Measurements from ENCODE around the gene ZNF710.

The ZNF710 gene

DNA sequence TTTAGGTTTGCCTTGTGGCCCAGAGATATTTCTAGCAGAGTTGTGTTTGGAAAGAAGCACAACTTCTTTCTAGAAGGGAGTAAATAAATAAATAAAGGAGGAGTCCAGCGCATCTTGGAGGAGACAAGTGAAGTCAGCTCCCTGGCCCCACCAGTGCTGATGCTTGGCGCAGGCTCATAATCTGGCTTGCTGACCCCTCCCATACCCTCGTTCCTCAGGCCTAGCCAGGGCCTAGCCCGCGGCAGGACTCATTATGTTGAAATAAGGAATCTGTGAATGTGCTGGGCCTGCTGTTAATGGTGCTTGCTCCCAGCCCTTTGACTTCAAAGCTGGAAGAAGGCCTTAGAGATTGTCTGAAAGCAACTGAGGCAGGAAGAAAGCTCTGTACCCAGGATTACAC, 3.1 kb downstream of the ZNF710 start:
- peak overlapping the region; percentile 71 for H3K4me2 ChIP-seq (ENCODE audit: low read depth, low read length, poor library complexity, severe bottlenecking)

DNA sequence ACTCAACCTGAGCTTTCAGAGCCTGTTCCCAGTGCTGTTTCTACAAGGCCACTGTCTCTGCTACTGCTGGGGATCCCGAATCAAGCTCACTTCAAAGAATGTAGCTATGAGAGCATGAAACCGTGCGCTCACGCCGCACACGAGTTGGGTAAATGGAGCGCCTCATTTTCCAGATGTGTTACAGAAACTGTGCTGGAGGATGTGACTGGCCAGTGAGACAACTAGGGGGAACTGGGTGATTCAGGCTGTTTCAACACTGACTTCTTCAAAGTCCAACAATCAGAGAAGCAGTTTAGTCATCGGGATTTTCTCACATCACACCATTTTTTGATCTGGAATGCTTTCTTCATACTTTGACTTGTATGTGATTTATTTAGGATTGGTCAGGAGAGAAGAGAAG, 3.5 kb downstream of the ZNF710 start:
- no peaks in the 10 kb centered on the region for H3K9me3 ChIP-seq (ENCODE audit: insufficient read depth, low read depth, low read length)
- H3K9ac ChIP-seq (ENCODE audit: low read depth, low read length, poor library complexity, severe bottlenecking): peak overlapping the region; percentile 2
- H3K9me2 ChIP-seq (replicated peaks; ENCODE audit: low read depth, low read length): no peaks in the 10 kb centered on the region
- peak overlapping the region; percentile 71 for H3K4me2 ChIP-seq (ENCODE audit: low read depth, low read length, poor library complexity, severe bottlenecking)
- H3K36me3 ChIP-seq (ENCODE audit: insufficient read depth, low read length): no peaks in the 10 kb centered on the region
- H3K4me3 ChIP-seq (ENCODE audit: low read length, poor library complexity, severe bottlenecking): no peak overlapping the region
- peaks cover 60% of the 10 kb centered on the region; the same call in 1 of the 2 replicates for H3K79me2 ChIP-seq (ENCODE audit: insufficient read depth, low read length)
- peaks cover 19% of the 10 kb centered on the region for H4K20me1 ChIP-seq (ENCODE audit: insufficient read depth, low read length, poor library complexity, severe bottlenecking)
- TF ChIP-seq EZH2phosphoT487 (IDR thresholded peaks at IDR 0.05; ENCODE audit: borderline replicate concordance): no peak
- TF ChIP-seq, protein P1, sequence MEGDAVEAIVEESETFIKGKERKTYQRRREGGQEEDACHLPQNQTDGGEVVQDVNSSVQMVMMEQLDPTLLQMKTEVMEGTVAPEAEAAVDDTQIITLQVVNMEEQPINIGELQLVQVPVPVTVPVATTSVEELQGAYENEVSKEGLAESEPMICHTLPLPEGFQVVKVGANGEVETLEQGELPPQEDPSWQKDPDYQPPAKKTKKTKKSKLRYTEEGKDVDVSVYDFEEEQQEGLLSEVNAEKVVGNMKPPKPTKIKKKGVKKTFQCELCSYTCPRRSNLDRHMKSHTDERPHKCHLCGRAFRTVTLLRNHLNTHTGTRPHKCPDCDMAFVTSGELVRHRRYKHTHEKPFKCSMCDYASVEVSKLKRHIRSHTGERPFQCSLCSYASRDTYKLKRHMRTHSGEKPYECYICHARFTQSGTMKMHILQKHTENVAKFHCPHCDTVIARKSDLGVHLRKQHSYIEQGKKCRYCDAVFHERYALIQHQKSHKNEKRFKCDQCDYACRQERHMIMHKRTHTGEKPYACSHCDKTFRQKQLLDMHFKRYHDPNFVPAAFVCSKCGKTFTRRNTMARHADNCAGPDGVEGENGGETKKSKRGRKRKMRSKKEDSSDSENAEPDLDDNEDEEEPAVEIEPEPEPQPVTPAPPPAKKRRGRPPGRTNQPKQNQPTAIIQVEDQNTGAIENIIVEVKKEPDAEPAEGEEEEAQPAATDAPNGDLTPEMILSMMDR (conservative IDR thresholded peaks at IDR 0.05; ENCODE audit: low read length): no peak
- H3F3A ChIP-seq (ENCODE audit: low read depth): peaks cover 3% of the 10 kb centered on the region; the same call in 1 of the 2 replicates
- no peak overlapping the region for H2AFZ ChIP-seq (ENCODE audit: low read length)
- no peaks in the 10 kb centered on the region for H3K27me3 ChIP-seq (ENCODE audit: insufficient read depth, low read length, poor library complexity, severe bottlenecking)
- peaks cover 57% of the 10 kb centered on the region for H3K4me1 ChIP-seq (ENCODE audit: insufficient read depth, low read length, poor library complexity, severe bottlenecking)

More for the DNA sequence above, 3.1 kb downstream of the ZNF710 start:
- Histone ChIP-seq H3F3A (ENCODE audit: low read depth) (peaks cover 3% of the 10 kb centered on the region; the same call in 1 of the 2 replicates), H3K4me3 (ENCODE audit: low read length, poor library complexity, severe bottlenecking) (no peak overlapping the region), H3K9me3 (ENCODE audit: insufficient read depth, low read depth, low read length) (no peaks in the 10 kb centered on the region), H3K36me3 (ENCODE audit: insufficient read depth, low read length) (no peaks in the 10 kb centered on the region), H3K4me1 (ENCODE audit: insufficient read depth, low read length, poor library complexity, severe bottlenecking) (peaks cover 60% of the 10 kb centered on the region), H3K79me2 (ENCODE audit: insufficient read depth, low read length) (peaks cover 56% of the 10 kb centered on the region; the same call in 1 of the 2 replicates), H3K9me2 (replicated peaks; ENCODE audit: low read depth, low read length) (no peaks in the 10 kb centered on the region), H3K9ac (ENCODE audit: low read depth, low read length, poor library complexity, severe bottlenecking) (peak overlapping the region; percentile 52), H4K20me1 (ENCODE audit: insufficient read depth, low read length, poor library complexity, severe bottlenecking) (peaks cover 19% of the 10 kb centered on the region), H3K27me3 (ENCODE audit: insufficient read depth, low read length, poor library complexity, severe bottlenecking) (no peaks in the 10 kb centered on the region), H2AFZ (ENCODE audit: low read length) (no peak overlapping the region)
- TF ChIP-seq EZH2phosphoT487 (IDR thresholded peaks at IDR 0.05; ENCODE audit: borderline replicate concordance): no peak
- TF ChIP-seq, protein P1 (conservative IDR thresholded peaks at IDR 0.05; ENCODE audit: low read length): no peak

DNA sequence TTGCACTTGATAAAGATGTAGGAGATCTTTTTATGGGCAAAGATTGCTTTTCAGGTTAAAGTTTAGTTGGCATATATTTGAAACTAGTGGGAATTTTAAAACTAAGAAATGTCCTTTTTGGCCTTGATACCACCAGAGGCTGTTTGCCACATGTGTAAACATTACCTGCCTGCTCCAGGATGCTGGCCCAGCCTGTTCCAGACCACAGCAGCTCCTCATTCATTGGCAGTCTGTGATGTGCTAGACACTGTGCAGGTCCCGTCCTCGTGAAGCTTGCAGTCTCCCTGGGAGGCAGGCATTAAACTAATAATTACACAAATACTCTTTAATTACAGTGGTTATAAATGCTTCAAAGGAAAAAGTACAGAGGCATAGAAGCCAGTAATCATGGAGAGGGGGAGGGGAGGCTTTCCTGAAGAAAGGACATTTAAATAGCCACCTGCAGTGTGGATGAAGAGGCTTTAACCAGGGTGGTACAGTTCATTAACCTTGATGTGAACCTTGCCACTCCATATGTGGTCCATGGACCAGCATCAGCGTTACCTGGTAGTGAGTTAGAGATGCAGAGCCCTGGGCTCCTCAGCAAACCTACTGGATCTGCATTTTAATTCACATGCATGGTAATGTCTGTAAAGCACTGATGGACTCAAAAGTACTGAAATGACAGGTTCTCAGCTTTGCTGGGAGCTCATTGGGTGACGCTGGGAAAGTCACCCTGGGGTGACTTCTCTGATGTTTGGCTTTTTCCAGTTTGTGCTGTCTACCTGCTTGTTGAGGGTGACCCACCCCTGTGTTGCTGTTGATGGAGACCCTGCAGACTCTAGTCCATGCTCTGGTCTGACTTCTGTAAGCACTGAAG, 5.3 kb downstream of the ZNF710 start:
- Histone ChIP-seq H3K4me1 (ENCODE audit: insufficient read depth, low read length, poor library complexity, severe bottlenecking) (peaks cover 47% of the 10 kb centered on the region), H2AFZ (ENCODE audit: low read length) (no peak overlapping the region), H3K9me3 (ENCODE audit: insufficient read depth, low read depth, low read length) (peaks cover 1% of the 10 kb centered on the region; the same call in 1 of the 2 replicates), H3F3A (ENCODE audit: low read depth) (peaks cover 3% of the 10 kb centered on the region; the same call in 1 of the 2 replicates), H4K20me1 (ENCODE audit: insufficient read depth, low read length, poor library complexity, severe bottlenecking) (peaks cover 19% of the 10 kb centered on the region), H3K79me2 (ENCODE audit: insufficient read depth, low read length) (peaks cover 60% of the 10 kb centered on the region; the same call in 1 of the 2 replicates), H3K4me3 (ENCODE audit: low read length, poor library complexity, severe bottlenecking) (no peak overlapping the region), H3K9ac (ENCODE audit: low read depth, low read length, poor library complexity, severe bottlenecking) (no peak overlapping the region), H3K27me3 (ENCODE audit: insufficient read depth, low read length, poor library complexity, severe bottlenecking) (no peaks in the 10 kb centered on the region), H3K4me2 (ENCODE audit: low read depth, low read length, poor library complexity, severe bottlenecking) (no peak overlapping the region), H3K36me3 (ENCODE audit: insufficient read depth, low read length) (no peaks in the 10 kb centered on the region), H3K9me2 (replicated peaks; ENCODE audit: low read depth, low read length) (no peaks in the 10 kb centered on the region)
- TF ChIP-seq, protein P1 (conservative IDR thresholded peaks at IDR 0.05; ENCODE audit: low read length): no peak
- TF ChIP-seq EZH2phosphoT487 (IDR thresholded peaks at IDR 0.05; ENCODE audit: borderline replicate concordance): no peak
